Urinary bladder (tissue), 4 donors: Measurements from ENCODE around the gene PARP8. TPM values are rescaled to one million over a fixed set of nuclear protein-coding genes. Genes with fewer than 3 reads are reported as not detected.
"Not testable (repeated sequence)": the region's sequence is repeated elsewhere in the genome, so short reads cannot be mapped to it uniquely, and the experiment has no call there.

Source experiments
- DNase-seq: peaks from one replicate; pipeline ENCODE4 v3.0.0-alpha.2; 2015; ENCODE audit errors: extremely low spot score
- H3K27ac ChIP-seq: one replicate; pipeline ENCODE4 v1.5.1; 2013; ENCODE audit warnings: low read depth, mild to moderate bottlenecking, moderate library complexity
- H3K36me3 ChIP-seq: one replicate; pipeline ENCODE4 v1.6.1; 2013; ENCODE audit warnings: mild to moderate bottlenecking, moderate library complexity; ENCODE audit not compliant: insufficient read depth
- H3K4me1 ChIP-seq: one replicate; pipeline ENCODE4 v1.6.1; 2013; ENCODE audit warnings: mild to moderate bottlenecking, moderate library complexity; ENCODE audit not compliant: insufficient read depth
- H3K4me3 ChIP-seq: one replicate; pipeline ENCODE4 v1.5.1; 2013; ENCODE audit warnings: low read depth, low read length
- WGBS: extraction: QIAGEN DNeasy Blood & Tissue Kit; methylation state at CpG from one replicate; pipeline ENCODE4 v1.1.7; 2013; 5-methylcytosine and 5-hydroxymethylcytosine counted together
- polyA plus RNA-seq: library from polyadenylated mRNA; stranded (reverse); fragments of 200-250 nt; gene quantifications from one replicate; pipeline ENCODE4 v1.2.3, GENCODE V29; 2013
- total RNA-seq: library from RNA; depleted of rRNA; stranded (reverse); fragments of >200 nt; gene quantifications from one replicate; pipeline ENCODE4 v1.2.3, GENCODE V29; 2014
- donor health status: healthy with polysubstance abuse.
- donor health status: healthy.

PARP8 gene, protein sequence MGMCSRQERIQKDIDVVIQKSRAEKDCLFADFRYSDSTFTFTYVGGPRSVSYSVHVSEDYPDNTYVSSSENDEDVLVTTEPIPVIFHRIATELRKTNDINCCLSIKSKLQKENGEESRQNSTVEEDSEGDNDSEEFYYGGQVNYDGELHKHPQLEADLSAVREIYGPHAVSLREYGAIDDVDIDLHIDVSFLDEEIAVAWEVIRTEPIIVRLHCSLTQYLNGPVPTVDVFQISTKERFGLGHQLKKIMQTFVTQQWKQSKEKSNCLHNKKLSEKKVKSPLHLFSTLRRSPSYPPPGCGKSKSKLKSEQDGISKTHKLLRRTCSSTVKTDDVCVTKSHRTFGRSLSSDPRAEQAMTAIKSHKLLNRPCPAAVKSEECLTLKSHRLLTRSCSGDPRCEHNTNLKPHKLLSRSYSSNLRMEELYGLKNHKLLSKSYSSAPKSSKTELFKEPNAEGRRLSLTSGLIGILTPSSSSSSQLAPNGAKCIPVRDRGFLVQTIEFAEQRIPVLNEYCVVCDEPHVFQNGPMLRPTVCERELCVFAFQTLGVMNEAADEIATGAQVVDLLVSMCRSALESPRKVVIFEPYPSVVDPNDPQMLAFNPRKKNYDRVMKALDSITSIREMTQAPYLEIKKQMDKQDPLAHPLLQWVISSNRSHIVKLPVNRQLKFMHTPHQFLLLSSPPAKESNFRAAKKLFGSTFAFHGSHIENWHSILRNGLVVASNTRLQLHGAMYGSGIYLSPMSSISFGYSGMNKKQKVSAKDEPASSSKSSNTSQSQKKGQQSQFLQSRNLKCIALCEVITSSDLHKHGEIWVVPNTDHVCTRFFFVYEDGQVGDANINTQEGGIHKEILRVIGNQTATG
- total RNA-seq (25.9 TPM), polyA plus RNA-seq (8.4 TPM)

DNA sequence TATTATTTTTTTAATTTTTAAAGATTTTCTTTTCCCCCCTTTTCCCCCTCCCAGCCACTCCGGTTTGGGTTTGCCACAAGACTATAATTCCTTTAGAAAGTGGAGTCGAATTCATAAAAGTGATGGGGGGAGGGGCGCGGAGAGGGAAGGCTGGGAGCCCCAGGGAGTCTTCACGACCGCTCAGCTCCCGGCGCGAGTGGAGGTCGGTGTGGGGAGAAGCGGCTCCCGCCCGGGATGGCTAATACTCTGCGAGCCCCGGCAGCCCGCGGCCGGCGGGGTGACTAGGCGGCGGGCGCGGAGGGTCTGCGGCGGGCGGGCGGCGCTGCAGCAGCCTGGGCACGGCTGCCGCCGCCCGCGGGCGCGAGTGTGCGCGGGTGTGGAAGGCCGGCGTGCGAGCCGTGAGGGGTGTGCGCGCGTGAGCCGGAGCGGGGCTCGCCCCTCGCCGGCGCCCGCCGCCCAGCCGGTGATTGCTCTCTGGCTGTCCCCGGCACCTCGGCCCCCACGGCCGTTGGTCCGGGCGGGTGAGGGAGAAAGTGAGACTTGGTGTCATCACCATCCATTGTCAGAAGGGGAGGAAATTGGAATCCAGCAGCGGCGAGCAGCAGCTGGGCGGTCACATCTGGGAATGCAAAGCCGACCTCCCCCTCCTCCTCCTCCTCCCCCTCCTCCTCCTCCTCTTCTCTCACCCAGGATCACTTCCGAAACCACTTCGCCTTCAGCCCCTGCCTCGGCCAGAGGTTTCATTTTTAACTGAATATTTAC, at the start of gene PARP8:
Gene PARP8, plus strand, starts transcription at position 377 of the 762 bp plus-strand sequence. CDS start 459 bp downstream, outside the sequence.
- Histone ChIP-seq H3K36me3 (no peaks in the 10 kb centered on the region), H3K4me1 (no peaks in the 10 kb centered on the region), H3K4me3 (peak within 1 kb of the TSS; percentile 91), H3K27ac (peak within 1 kb of the TSS; percentile 93)
- under 1% methylated on average over 66 of the region's 66 CpGs for WGBS
- no peak for DNase-seq

DNA sequence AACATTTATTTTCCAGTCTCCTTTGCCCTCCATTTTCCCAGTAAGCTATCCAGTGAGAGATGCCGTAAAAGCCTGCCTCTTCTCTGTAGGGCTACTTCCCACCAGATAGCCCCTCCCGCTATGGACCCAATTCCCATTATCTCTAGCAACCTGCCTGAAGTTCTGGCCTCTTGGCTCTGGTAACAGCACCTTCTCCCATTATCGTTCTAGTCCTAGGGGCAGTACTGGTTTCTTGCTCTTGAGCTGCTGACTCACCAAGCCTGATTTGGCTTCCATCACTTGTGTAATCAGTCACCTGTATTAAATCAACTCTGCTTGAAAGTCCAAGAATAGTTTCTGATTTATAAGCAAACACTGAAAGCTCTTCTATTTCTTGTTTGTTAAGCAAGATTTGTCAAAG, 42.8 kb upstream of the PARP8 start:
- Histone ChIP-seq H3K36me3 (no peaks in the 10 kb centered on the region), H3K4me3 (no peak overlapping the region), H3K4me1 (no peaks in the 10 kb centered on the region), H3K27ac (no peak overlapping the region)
- 64% methylated on average over 3 of the region's 3 CpGs for WGBS
- DNase-seq: no peak

DNA sequence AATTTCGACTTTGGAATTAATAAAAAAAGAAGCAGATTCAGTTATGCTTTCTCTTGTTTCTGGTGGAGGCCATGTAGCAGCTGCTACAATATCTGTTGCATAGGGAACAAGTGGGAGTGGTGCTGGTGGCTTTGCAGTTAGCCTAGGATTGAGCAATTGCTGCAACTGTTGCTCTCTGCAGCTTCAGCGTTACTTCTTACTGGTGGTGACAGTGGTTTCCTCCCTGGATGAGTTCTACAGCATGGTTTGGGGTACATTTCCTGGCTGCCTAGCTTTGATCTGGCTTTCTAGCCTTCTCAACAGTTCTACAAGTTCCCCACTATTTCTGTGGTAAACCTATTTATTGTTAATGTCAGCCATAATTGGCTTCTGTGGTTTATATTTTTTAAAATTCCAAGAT, 31.6 kb upstream of the PARP8 start:
- H3K4me3 ChIP-seq, H3K27ac ChIP-seq, H3K4me1 ChIP-seq, H3K36me3 ChIP-seq, DNase-seq: not testable (repeated sequence)
- WGBS: 79% methylated on average over 2 of the region's 2 CpGs

- WGBS: 66% methylated on average over 2 of the region's 2 CpGs
Observed at GRCh38 chr5:50637576-50637975, 28.9 kb upstream of the PARP8 start.

DNA sequence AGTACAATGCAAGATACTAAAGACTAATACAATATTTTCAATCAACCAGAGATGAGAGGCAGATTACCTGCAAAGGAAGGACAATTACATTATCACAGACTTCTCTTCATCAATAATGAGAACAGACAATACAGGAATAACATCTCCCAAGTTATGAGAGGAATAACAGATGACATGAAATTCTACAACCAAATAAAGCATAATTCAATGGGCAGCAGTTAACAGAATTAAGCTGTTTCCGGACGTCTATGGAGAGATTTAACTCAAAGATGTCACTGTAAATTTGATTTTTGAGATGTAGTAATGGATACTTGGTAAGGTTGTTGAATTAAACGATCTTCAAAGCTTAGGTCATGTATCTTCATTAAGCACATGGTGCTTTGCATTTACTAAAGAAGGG, 19.8 kb upstream of the PARP8 start:
- Histone ChIP-seq H3K36me3 (no peaks in the 10 kb centered on the region), H3K4me1 (no peaks in the 10 kb centered on the region), H3K4me3 (no peak overlapping the region), H3K27ac (no peak overlapping the region)
- DNase-seq: no peak
- 78% methylated on average over 3 of the region's 3 CpGs for WGBS

More at GRCh38 chr5:50637576-50637975, 28.9 kb upstream of the PARP8 start:
- not testable (repeated sequence) for H3K27ac ChIP-seq, DNase-seq, H3K36me3 ChIP-seq, H3K4me1 ChIP-seq, H3K4me3 ChIP-seq

GRCh38 chr5:50647726-50648125, 18.7 kb upstream of the PARP8 start:
- DNase-seq: no peak
- no peak overlapping the region for H3K27ac ChIP-seq
- no peaks in the 10 kb centered on the region for H3K36me3 ChIP-seq
- H3K4me3 ChIP-seq: no peak overlapping the region
- 60% methylated on average over 3 of the region's 3 CpGs for WGBS
- H3K4me1 ChIP-seq: no peaks in the 10 kb centered on the region

- no peaks in the 10 kb centered on the region for H3K36me3 ChIP-seq
- 72% methylated on average over 3 of the region's 3 CpGs for whole genome bisulfite sequencing
- no peak for DNase-seq
- no peak overlapping the region for H3K4me3 ChIP-seq
- H3K4me1 ChIP-seq: no peaks in the 10 kb centered on the region
- H3K27ac ChIP-seq: no peak overlapping the region
Observed at GRCh38 chr5:50653946-50654345, 12.5 kb upstream of the PARP8 start.

- DNase-seq: no peak
- H3K36me3 ChIP-seq: no peaks in the 10 kb centered on the region
- no peaks in the 10 kb centered on the region for H3K4me1 ChIP-seq
- H3K27ac ChIP-seq: no peak overlapping the region
- H3K4me3 ChIP-seq: no peak overlapping the region
- 33% methylated on average over 3 of the region's 3 CpGs for WGBS
Observed at GRCh38 chr5:50655067-50655809, 11.2 kb upstream of the PARP8 start.

DNA sequence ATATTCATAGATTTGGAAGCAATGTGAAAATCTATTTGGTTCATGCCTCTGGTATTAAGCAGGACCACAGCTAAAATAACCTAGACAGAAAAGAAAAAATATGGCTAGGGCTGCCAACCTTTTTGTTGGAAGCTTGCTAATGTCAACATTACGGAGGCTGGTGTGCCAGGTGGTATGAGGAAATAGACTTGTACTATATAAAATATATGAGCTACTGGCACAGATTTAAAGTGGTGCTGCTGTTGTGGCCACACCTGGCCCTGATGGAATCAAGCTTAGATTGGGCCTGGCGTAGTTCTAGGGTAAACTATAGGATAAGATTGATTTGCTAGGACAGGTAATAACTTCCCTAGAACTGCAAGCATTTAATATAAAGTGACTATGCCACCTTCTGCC, 10.6 kb upstream of the PARP8 start:
- Histone ChIP-seq H3K27ac (no peak overlapping the region), H3K4me1 (no peaks in the 10 kb centered on the region), H3K4me3 (no peak overlapping the region), H3K36me3 (no peaks in the 10 kb centered on the region)
- WGBS: 72% methylated on average over 2 of the region's 2 CpGs
- DNase-seq: no peak

DNA sequence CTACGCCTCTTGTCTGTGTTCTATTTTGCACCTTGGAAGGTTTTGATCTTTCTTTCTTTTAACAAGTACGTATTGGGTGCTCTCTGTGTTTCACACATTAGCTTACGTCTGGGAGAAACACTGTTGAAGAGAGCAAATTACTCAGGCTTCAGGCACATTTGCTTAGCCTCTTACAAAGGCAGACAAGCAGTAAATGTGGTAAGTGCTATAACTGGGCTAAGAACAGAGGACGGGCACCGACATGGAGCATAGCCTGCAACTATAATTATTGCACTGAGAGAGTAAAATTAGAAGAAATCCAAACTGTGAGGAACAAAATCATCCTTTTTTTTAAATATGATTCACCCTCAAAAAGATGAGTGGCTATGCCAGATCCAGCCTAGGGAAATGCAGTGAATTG, 9.4 kb upstream of the PARP8 start:
- no peak for DNase-seq
- H3K4me1 ChIP-seq: no peaks in the 10 kb centered on the region
- 88% methylated on average over 5 of the region's 5 CpGs for WGBS
- no peak overlapping the region for H3K4me3 ChIP-seq
- no peaks in the 10 kb centered on the region for H3K36me3 ChIP-seq
- H3K27ac ChIP-seq: no peak overlapping the region

- no peak overlapping the region for H3K27ac ChIP-seq
- no peak overlapping the region for H3K4me3 ChIP-seq
- H3K4me1 ChIP-seq: no peaks in the 10 kb centered on the region
- 84% methylated on average over 1 of the region's 1 CpG for WGBS
- no peaks in the 10 kb centered on the region for H3K36me3 ChIP-seq
- no peak for DNase-seq
Observed at GRCh38 chr5:50658246-50658645, 8.2 kb upstream of the PARP8 start.

DNA sequence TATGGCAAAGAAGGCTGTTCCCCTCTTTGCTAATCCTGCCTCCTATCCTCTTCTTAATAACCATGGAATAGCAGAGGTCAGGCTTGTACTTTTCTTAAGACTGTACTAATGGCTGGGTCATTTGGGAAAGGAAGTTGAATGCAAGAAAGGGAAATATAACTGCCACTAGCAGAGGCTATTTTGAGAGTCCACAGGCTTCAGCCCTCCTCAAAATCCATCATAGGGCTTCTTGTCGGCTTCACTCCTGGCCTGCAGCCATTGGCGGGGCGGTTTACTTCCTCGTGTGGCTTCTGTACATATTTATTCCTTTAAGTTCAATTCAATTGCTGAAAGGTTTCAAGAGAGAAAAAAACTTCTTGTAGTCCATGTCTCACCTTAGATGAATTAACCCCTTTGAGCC, 2.8 kb upstream of the PARP8 start:
- 61% methylated on average over 4 of the region's 4 CpGs for WGBS
- no peak overlapping the region for H3K4me3 ChIP-seq

GRCh38 chr5:50665091-50665490, 1.3 kb upstream of the PARP8 start:
- no peak overlapping the region for H3K4me3 ChIP-seq
- DNase-seq: no peak
- no peaks in the 10 kb centered on the region for H3K4me1 ChIP-seq
- H3K27ac ChIP-seq: no peak overlapping the region
- H3K36me3 ChIP-seq: no peaks in the 10 kb centered on the region

More for the DNA sequence above, 2.8 kb upstream of the PARP8 start:
- Histone ChIP-seq H3K36me3 (no peaks in the 10 kb centered on the region), H3K27ac (no peak overlapping the region), H3K4me1 (no peaks in the 10 kb centered on the region)
- no peak for DNase-seq
